Non-pigmented ciliary epithelial cell (primary cell): ENCODE measurements around the gene CLC.
"Not testable (repeated sequence)": the region's sequence is repeated elsewhere in the genome, so short reads cannot be mapped to it uniquely, and the experiment has no call there.

Experiments
- DNase-seq: peaks from one replicate; pipeline ENCODE4 v3.0.0-alpha.2; 2010; ENCODE audit warnings: low read depth

The CLC gene

GRCh38 chr19:39728040-39728439 is 9.8 kb downstream of the CLC start:
- DNase-seq, result no peak

GRCh38 chr19:39727070-39727800 is 10.6 kb downstream of the CLC start:
- no peak for DNase-seq

GRCh38 chr19:39725995-39726394 is 11.8 kb downstream of the CLC start:
- DNase-seq, result no peak

- DNase-seq, result not testable (repeated sequence)
These were observed 17.7 kb downstream of the CLC start for GRCh38 chr19:39720144-39720543.

GRCh38 chr19:39710333-39710890 is 27.4 kb downstream of the CLC start:
- DNase-seq, result no peak

GRCh38 chr19:39709026-39709872 is 28.6 kb downstream of the CLC start:
- DNase-seq, result no peak

GRCh38 chr19:39708594-39708993 is 29.2 kb downstream of the CLC start:
- DNase-seq, result no peak

GRCh38 chr19:39705578-39706188 is 32.1 kb downstream of the CLC start:
- no peak for DNase-seq

GRCh38 chr19:39704181-39705044 is 33.4 kb downstream of the CLC start, which contains the start of gene LGALS14:
Gene LGALS14, plus strand, starts transcription at chr19:39704481. Its CDS starts 48 bp downstream, at chr19:39704529.
- no peak for DNase-seq

GRCh38 chr19:39701291-39701690 is 36.5 kb downstream of the CLC start:
- no peak for DNase-seq

GRCh38 chr19:39698535-39698934 is 39.3 kb downstream of the CLC start:
- DNase-seq, result no peak

- no peak for DNase-seq
These were observed 41.4 kb downstream of the CLC start for GRCh38 chr19:39696387-39696786.

GRCh38 chr19:39695759-39696158 is 42.1 kb downstream of the CLC start:
- no peak for DNase-seq

GRCh38 chr19:39692822-39693221 is 45.0 kb downstream of the CLC start:
- no peak for DNase-seq

GRCh38 chr19:39692166-39692565 is 45.7 kb downstream of the CLC start:
- no peak for DNase-seq

GRCh38 chr19:39688637-39689036 is 49.2 kb downstream of the CLC start:
- DNase-seq, result not testable (repeated sequence)

- no peak for DNase-seq
These were observed 51.1 kb downstream of the CLC start for GRCh38 chr19:39686739-39687138.

GRCh38 chr19:39684267-39684666 is 53.6 kb downstream of the CLC start:
- no peak for DNase-seq

- DNase-seq, result no peak
These were observed 56.4 kb downstream of the CLC start for GRCh38 chr19:39681416-39681815.
